Keratinocyte (primary cell): ENCODE data around the gene ADGRG2. TPM values are rescaled to one million over a fixed set of nuclear protein-coding genes. Genes with fewer than 3 reads are reported as not detected.
A peak's percentile ranks its signal among the peaks of the same experiment; 100 is the strongest.

Experiments used
- DNase-seq: peaks from one replicate; pipeline ENCODE4 v3.0.0-alpha.2; 2011; ENCODE audit warnings: low read depth, missing footprints, low spot score
- FAIRE-seq: peaks from 2 replicates; lab custom pipeline; 2011; peaks lifted over from hg19 to GRCh38; lab: Jason Lieb, UNC
- H2AFZ ChIP-seq: 2 replicates; pipeline ENCODE4 v1.6.0; 2012; ENCODE audit warnings: low read length, control low read depth, inconsistent platforms; ENCODE audit not compliant: control insufficient read depth
- H3K27ac ChIP-seq: 2 replicates; pipeline ENCODE4 v1.5.1; 2011; ENCODE audit warnings: low read length; ENCODE audit not compliant: control insufficient read depth, insufficient read depth
- H3K27me3 ChIP-seq: 3 replicates; pipeline ENCODE4 v1.6.0; 2011; ENCODE audit warnings: low read length; ENCODE audit not compliant: control insufficient read depth, insufficient read depth; ENCODE audit errors: extremely low read depth
- H3K36me3 ChIP-seq, 2 experiments: 2 replicates in 1 of 2; 3 replicates in 1 of 2; pipeline ENCODE4 v1.5.1; 2011; ENCODE audit warnings: low read length in 2 of 2, mild to moderate bottlenecking in 1 of 2; ENCODE audit not compliant: control insufficient read depth in 2 of 2, insufficient read depth in 2 of 2; ENCODE audit errors: extremely low read depth in 1 of 2
- H3K4me1 ChIP-seq: 3 replicates; pipeline ENCODE4 v1.5.1; 2011; ENCODE audit warnings: low read length; ENCODE audit not compliant: control insufficient read depth, insufficient read depth; ENCODE audit errors: extremely low read depth
- H3K4me2 ChIP-seq: 3 replicates; pipeline ENCODE4 v1.6.0; 2011; ENCODE audit warnings: low read depth, low read length; ENCODE audit not compliant: control insufficient read depth, insufficient read depth; ENCODE audit errors: extremely low read depth
- H3K4me3 ChIP-seq, 3 experiments: fragments of 200-600 bp in 1 of 3; sonication (generic) in 1 of 3; 2 replicates in 2 of 3; 3 replicates in 1 of 3; pipeline ENCODE4 v1.5.1; 2011 to 2016; ENCODE audit warnings: low read length in 3 of 3, mild to moderate bottlenecking in 3 of 3, control low read depth in 2 of 3, inconsistent platforms in 1 of 3, low read depth in 1 of 3, mixed read lengths in 1 of 3, mixed run types in 1 of 3, moderate library complexity in 1 of 3; ENCODE audit not compliant: control insufficient read depth in 2 of 3, insufficient read depth in 2 of 3; ENCODE audit errors: extremely low read depth in 1 of 3
- H3K79me2 ChIP-seq: 2 replicates; pipeline ENCODE4 v1.6.0; 2012; ENCODE audit warnings: low read length; ENCODE audit not compliant: control insufficient read depth, insufficient read depth
- H3K9ac ChIP-seq: 3 replicates; pipeline ENCODE4 v1.6.0; 2011; ENCODE audit warnings: low read length; ENCODE audit not compliant: control insufficient read depth, insufficient read depth; ENCODE audit errors: extremely low read depth
- H3K9me1 ChIP-seq: 3 replicates; pipeline ENCODE4 v1.6.0; 2011; ENCODE audit warnings: low read length; ENCODE audit not compliant: control insufficient read depth, insufficient read depth; ENCODE audit errors: extremely low read depth
- H3K9me3 ChIP-seq: 2 replicates; pipeline ENCODE4 v1.5.1; 2012; ENCODE audit warnings: low read depth, low read length; ENCODE audit not compliant: control insufficient read depth
- H4K20me1 ChIP-seq: 3 replicates; pipeline ENCODE4 v1.6.0; 2011; ENCODE audit warnings: low read length; ENCODE audit not compliant: control insufficient read depth, insufficient read depth; ENCODE audit errors: extremely low read depth
- CTCF ChIP-seq, 3 experiments: IDR thresholded peaks in 1 of 3; conservative IDR thresholded peaks in 1 of 3; optimal IDR thresholded peaks in 1 of 3; 2 replicates in 2 of 3; 3 replicates in 1 of 3; pipeline versions ENCODE3 to v1.5.1; 2011; ENCODE audit warnings: low read length in 3 of 3, mild to moderate bottlenecking in 3 of 3, moderate library complexity in 2 of 3, control low read depth in 1 of 3, inconsistent platforms in 1 of 3; ENCODE audit not compliant: insufficient read depth in 2 of 3; ENCODE audit errors: extremely low read depth in 1 of 3
- EZH2 ChIP-seq: IDR thresholded peaks from one replicate; pipeline ENCODE4 v1.6.1; 2012; ENCODE audit warnings: inconsistent platforms, mild to moderate bottlenecking, low read length, moderate library complexity
- dilution Hi-C: fragments of 300-500 bp; cut with MboI; formaldehyde crosslinking; loops from one replicate; pipeline ENCODE4 v1.7.0; 2020; ENCODE audit warnings: low sequenced_read_pairs; ENCODE audit not compliant: extremely low pct_ligation_motif_present
- polyA plus RNA-seq, 5 experiments: library from polyadenylated mRNA; depleted of rRNA in 3 of 5; stranded (reverse) in 3 of 5; stranded (forward) in 1 of 5; unstranded in 1 of 5; fragments of >200 nt; gene quantifications; 1 replicate in 1 of 5; 2 replicates in 3 of 5; 3 replicates in 1 of 5; pipeline versions ENCODE4 v1.2.1 to v1.2.3, GENCODE V29; 2011 to 2012; ENCODE audit warnings: missing spikeins in 2 of 5, low read depth in 1 of 5, low replicate concordance in 1 of 5

The ADGRG2 gene
- polyA plus RNA-seq, 1 donor (not counting 4 experiments of a cell fraction or from before 2014, with no cell fraction given): 0.20 TPM

GRCh38 chrX:19152762-19153161 is 30.5 kb upstream of the ADGRG2 start:
- DNase-seq: peak; percentile 11
- no peak overlapping the region for H2AFZ ChIP-seq

GRCh38 chrX:19137067-19137466 is 14.8 kb upstream of the ADGRG2 start:
- H3K79me2 ChIP-seq: no peaks in the 10 kb centered on the region
- no peaks in the 10 kb centered on the region for H4K20me1 ChIP-seq
- no peaks in the 10 kb centered on the region for H3K27me3 ChIP-seq
- no peak for DNase-seq
- no peak overlapping the region for H3K9ac ChIP-seq
- no peaks in the 10 kb centered on the region for H3K4me1 ChIP-seq
- H3K27ac ChIP-seq: no peak overlapping the region
- no peak overlapping the region for H3K4me2 ChIP-seq
- H3K36me3 ChIP-seq: no peaks in the 10 kb centered on the region
- no peaks in the 10 kb centered on the region for H3K9me1 ChIP-seq
- no peak overlapping the region for H3K4me3 ChIP-seq
- dilution Hi-C loops: no loop called here
- H2AFZ ChIP-seq: no peak overlapping the region
- TF ChIP-seq CTCF (optimal IDR thresholded peaks at IDR 0.05 in 1 of 3, IDR thresholded peaks at IDR 0.05 in 1 of 3, conservative IDR thresholded peaks at IDR 0.05 in 1 of 3; ENCODE audit: extremely low read depth in 1 of 3, insufficient read depth in 2 of 3, low read length in 3 of 3) (no peak), EZH2 (no peak)
- FAIRE-seq: no peak
- H3K9me3 ChIP-seq: no peaks in the 10 kb centered on the region

More at GRCh38 chrX:19152762-19153161, 30.5 kb upstream of the ADGRG2 start:
- Histone ChIP-seq H3K9me1 (no peaks in the 10 kb centered on the region), H3K27me3 (no peaks in the 10 kb centered on the region), H3K36me3 (no peaks in the 10 kb centered on the region), H3K27ac (no peak overlapping the region), H3K4me1 (no peaks in the 10 kb centered on the region), H4K20me1 (no peaks in the 10 kb centered on the region), H3K9ac (no peak overlapping the region), H3K79me2 (no peaks in the 10 kb centered on the region), H3K9me3 (no peaks in the 10 kb centered on the region), H3K4me2 (no peak overlapping the region), H3K4me3 (no peak overlapping the region)
- no peak for FAIRE-seq
- dilution Hi-C loops: no loop called here
- no peak for TF ChIP-seq EZH2
- no peak for TF ChIP-seq CTCF (optimal IDR thresholded peaks at IDR 0.05 in 1 of 3, IDR thresholded peaks at IDR 0.05 in 1 of 3, conservative IDR thresholded peaks at IDR 0.05 in 1 of 3; ENCODE audit: extremely low read depth in 1 of 3, insufficient read depth in 2 of 3, low read length in 3 of 3)
